Panc1 (cell line): ENCODE measurements around the gene ESRRA. TPM values are rescaled to one million over a fixed set of nuclear protein-coding genes. Genes with fewer than 3 reads are reported as not detected.

ENCODE experiments used
- ATAC-seq: fragments of 200-7000 bp; cut with Tn5 transposase; 2 replicates; pipeline ENCODE4 v1.9.1; 2020; ENCODE audit warnings: mild to moderate bottlenecking, moderate library complexity
- BruUV-seq: library from RNA; stranded (reverse); fragments of 400-500 nt; replicated peaks from 2 replicates; lab custom pipeline; 2021; lab: Mats Ljungman, UMichigan
- CTCF ChIA-PET: fragments of 300-600 bp; sonication (Branson Sonifier 250); formaldehyde crosslinking; loops from one replicate; lab custom pipeline; 2022; ENCODE audit warnings: antibody characterized with exemption; lab: Charles Lee
- POLR2A ChIA-PET: fragments of 300-600 bp; sonication (Branson Sonifier 250); formaldehyde crosslinking; loops from one replicate; lab custom pipeline; 2022; ENCODE audit warnings: antibody characterized with exemption; lab: Charles Lee
- DNase-seq: peaks from one replicate; pipeline ENCODE4 v3.0.0-alpha.2; 2010; ENCODE audit warnings: low read depth, low spot score
- H3K27ac ChIP-seq: 2 replicates; pipeline ENCODE4 v1.5.1; 2011; ENCODE audit warnings: mild to moderate bottlenecking, low read length, inconsistent platforms
- H3K27me3 ChIP-seq: fragments of 200-500 bp; sonication (Bioruptor generic); 2 replicates; pipeline ENCODE4 v1.6.0; 2014; ENCODE audit warnings: low read length, inconsistent platforms; ENCODE audit not compliant: control insufficient read depth, insufficient read depth
- H3K36me3 ChIP-seq: fragments of 200-500 bp; sonication (Bioruptor generic); 2 replicates; pipeline ENCODE4 v1.5.1; 2014; ENCODE audit warnings: inconsistent platforms, mild to moderate bottlenecking, low read length, moderate library complexity; ENCODE audit not compliant: control insufficient read depth, insufficient read depth
- H3K4me1 ChIP-seq: 2 replicates; pipeline ENCODE4 v1.5.1; 2011; ENCODE audit warnings: inconsistent platforms, mild to moderate bottlenecking, low read length, moderate library complexity; ENCODE audit not compliant: control insufficient read depth, insufficient read depth
- H3K4me3 ChIP-seq, 2 experiments: 2 replicates each; pipeline ENCODE4 v1.5.1; 2011 to 2012; ENCODE audit warnings: low read depth in 2 of 2, low read length in 2 of 2, mild to moderate bottlenecking in 2 of 2, inconsistent platforms in 1 of 2, moderate library complexity in 1 of 2
- H3K9me3 ChIP-seq: fragments of 200-500 bp; sonication (Bioruptor generic); 2 replicates; pipeline ENCODE4 v1.5.1; 2014; ENCODE audit warnings: low read depth, mild to moderate bottlenecking, inconsistent platforms, low read length, moderate library complexity; ENCODE audit not compliant: control insufficient read depth, insufficient read depth
- POLR2AphosphoS5 ChIP-seq: IDR thresholded peaks from 2 replicates; pipeline ENCODE4 v1.6.1; 2012; ENCODE audit warnings: mild to moderate bottlenecking, low read depth, low read length, moderate library complexity
- SIN3A ChIP-seq: IDR thresholded peaks from 2 replicates; pipeline ENCODE4 v1.6.1; 2012; ENCODE audit warnings: low read depth, mild to moderate bottlenecking, low read length, moderate library complexity, borderline replicate concordance; ENCODE audit not compliant: insufficient read depth
- TCF7L2 ChIP-seq: IDR thresholded peaks from 2 replicates; pipeline ENCODE4 v1.6.1; 2011; ENCODE audit warnings: mild to moderate bottlenecking, low read depth, low read length, inconsistent platforms
- in situ Hi-C: cut with HindIII; loops from 2 replicates; pipeline ENCODE4 v1.10.0; 2016; ENCODE audit warnings: low sequenced_read_pairs, low pct_unique_long_range_greater_than_20kb
- intact Hi-C: fragments of 100-400 bp; cut with micrococcal nuclease; formaldehyde crosslinking; loops from one replicate; pipeline ENCODE4 v1.10.0; 2022; ENCODE audit not compliant: unreplicated experiment
- total RNA-seq: library from RNA; stranded (reverse); gene quantifications from one replicate; pipeline ENCODE4 v1.2.1, GENCODE V29; 2021; ENCODE audit not compliant: unreplicated experiment
- TF ChIP-seq, protein P1 (sequence below): fragments of 450-650 bp; IDR thresholded peaks from 2 replicates; pipeline ENCODE4 v1.5.1; 2017; ENCODE audit warnings: mild to moderate bottlenecking
- TF ChIP-seq, protein P2 (sequence below), 2 experiments: IDR thresholded peaks; 2 replicates each; pipeline ENCODE4 v1.6.1; 2011 to 2012; ENCODE audit warnings: low read depth in 2 of 2, control low read depth in 1 of 2, low read length in 1 of 2, mild to moderate bottlenecking in 1 of 2, moderate library complexity in 1 of 2; ENCODE audit not compliant: insufficient read depth in 1 of 2

Gene ESRRA
- total RNA-seq, 1 experiment from 2014 or later, result 81.6 TPM

GRCh38 chr11:64262271-64263002, 42.9 kb upstream of the ESRRA start:
- TF ChIP-seq TCF7L2 (no peak), SIN3A (no peak), POLR2AphosphoS5 (no peak)
- TF ChIP-seq, protein P1, sequence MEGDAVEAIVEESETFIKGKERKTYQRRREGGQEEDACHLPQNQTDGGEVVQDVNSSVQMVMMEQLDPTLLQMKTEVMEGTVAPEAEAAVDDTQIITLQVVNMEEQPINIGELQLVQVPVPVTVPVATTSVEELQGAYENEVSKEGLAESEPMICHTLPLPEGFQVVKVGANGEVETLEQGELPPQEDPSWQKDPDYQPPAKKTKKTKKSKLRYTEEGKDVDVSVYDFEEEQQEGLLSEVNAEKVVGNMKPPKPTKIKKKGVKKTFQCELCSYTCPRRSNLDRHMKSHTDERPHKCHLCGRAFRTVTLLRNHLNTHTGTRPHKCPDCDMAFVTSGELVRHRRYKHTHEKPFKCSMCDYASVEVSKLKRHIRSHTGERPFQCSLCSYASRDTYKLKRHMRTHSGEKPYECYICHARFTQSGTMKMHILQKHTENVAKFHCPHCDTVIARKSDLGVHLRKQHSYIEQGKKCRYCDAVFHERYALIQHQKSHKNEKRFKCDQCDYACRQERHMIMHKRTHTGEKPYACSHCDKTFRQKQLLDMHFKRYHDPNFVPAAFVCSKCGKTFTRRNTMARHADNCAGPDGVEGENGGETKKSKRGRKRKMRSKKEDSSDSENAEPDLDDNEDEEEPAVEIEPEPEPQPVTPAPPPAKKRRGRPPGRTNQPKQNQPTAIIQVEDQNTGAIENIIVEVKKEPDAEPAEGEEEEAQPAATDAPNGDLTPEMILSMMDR, result no peak
- TF ChIP-seq, protein P2, sequence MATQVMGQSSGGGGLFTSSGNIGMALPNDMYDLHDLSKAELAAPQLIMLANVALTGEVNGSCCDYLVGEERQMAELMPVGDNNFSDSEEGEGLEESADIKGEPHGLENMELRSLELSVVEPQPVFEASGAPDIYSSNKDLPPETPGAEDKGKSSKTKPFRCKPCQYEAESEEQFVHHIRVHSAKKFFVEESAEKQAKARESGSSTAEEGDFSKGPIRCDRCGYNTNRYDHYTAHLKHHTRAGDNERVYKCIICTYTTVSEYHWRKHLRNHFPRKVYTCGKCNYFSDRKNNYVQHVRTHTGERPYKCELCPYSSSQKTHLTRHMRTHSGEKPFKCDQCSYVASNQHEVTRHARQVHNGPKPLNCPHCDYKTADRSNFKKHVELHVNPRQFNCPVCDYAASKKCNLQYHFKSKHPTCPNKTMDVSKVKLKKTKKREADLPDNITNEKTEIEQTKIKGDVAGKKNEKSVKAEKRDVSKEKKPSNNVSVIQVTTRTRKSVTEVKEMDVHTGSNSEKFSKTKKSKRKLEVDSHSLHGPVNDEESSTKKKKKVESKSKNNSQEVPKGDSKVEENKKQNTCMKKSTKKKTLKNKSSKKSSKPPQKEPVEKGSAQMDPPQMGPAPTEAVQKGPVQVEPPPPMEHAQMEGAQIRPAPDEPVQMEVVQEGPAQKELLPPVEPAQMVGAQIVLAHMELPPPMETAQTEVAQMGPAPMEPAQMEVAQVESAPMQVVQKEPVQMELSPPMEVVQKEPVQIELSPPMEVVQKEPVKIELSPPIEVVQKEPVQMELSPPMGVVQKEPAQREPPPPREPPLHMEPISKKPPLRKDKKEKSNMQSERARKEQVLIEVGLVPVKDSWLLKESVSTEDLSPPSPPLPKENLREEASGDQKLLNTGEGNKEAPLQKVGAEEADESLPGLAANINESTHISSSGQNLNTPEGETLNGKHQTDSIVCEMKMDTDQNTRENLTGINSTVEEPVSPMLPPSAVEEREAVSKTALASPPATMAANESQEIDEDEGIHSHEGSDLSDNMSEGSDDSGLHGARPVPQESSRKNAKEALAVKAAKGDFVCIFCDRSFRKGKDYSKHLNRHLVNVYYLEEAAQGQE (IDR thresholded peaks at IDR 0.05; ENCODE audit: insufficient read depth in 1 of 2, low read depth in 2 of 2, low read length in 1 of 2), result no peak
- Histone ChIP-seq H3K36me3 (no peaks in the 10 kb centered on the region), H3K4me1 (peaks cover 3% of the 10 kb centered on the region; the same call in 1 of the 2 replicates), H3K9me3 (no peaks in the 10 kb centered on the region), H3K27ac (no peak overlapping the region), H3K4me3 (no peak overlapping the region), H3K27me3 (no peaks in the 10 kb centered on the region)
- ATAC-seq, result no peak
- ChIA-PET POLR2A (no interaction called here), CTCF (interaction anchor here (0.6 kb wide), 1 partner anchor 10 kb away, joined by 5 read pairs; no protein-coding TSS in a partner anchor)
- in situ Hi-C loops (no loop called here), intact Hi-C loops (no loop called here)
- DNase-seq, result no peak
- BruUV-seq, result no TSS peak

- Histone ChIP-seq H3K27ac (no peak overlapping the region), H3K4me3 (no peak overlapping the region), H3K27me3 (no peaks in the 10 kb centered on the region), H3K4me1 (peaks cover 6% of the 10 kb centered on the region), H3K9me3 (no peaks in the 10 kb centered on the region), H3K36me3 (no peaks in the 10 kb centered on the region)
- TF ChIP-seq, protein P2 (IDR thresholded peaks at IDR 0.05; ENCODE audit: insufficient read depth in 1 of 2, low read depth in 2 of 2, low read length in 1 of 2), result no peak
- CTCF ChIA-PET, result interaction anchor here (0.6 kb wide), 1 partner anchor 11 kb away, joined by 5 read pairs; no protein-coding TSS in a partner anchor
- DNase-seq, result no peak
- ATAC-seq, result no peak
- intact Hi-C loops (no loop called here), in situ Hi-C loops (no loop called here)
- no TSS peak for BruUV-seq
- POLR2A ChIA-PET, result interaction anchor here (0.6 kb wide), 1 partner anchor 14 kb away, joined by 3 read pairs; no protein-coding TSS in a partner anchor
These were observed 42.0 kb upstream of the ESRRA start for GRCh38 chr11:64263021-64263946.
